ENCODE measurements around the gene ITGA3. TPM values are rescaled to one million over a fixed set of nuclear protein-coding genes. Genes with fewer than 3 reads are reported as not detected.

The ITGA3 gene
- total and polyA plus RNA-seq, 4 donors, result 23.4 to 34.4 (median 25.9) TPM

- Histone ChIP-seq H3K36me3 (ENCODE audit: control insufficient read depth, insufficient read depth, low read length) (peaks cover 87% of the 10 kb centered on the region), H3K27ac (ENCODE audit: low read depth, low read length) (no peak overlapping the region), H3K9me3 (ENCODE audit: control insufficient read depth, insufficient read depth, low read length) (no peaks in the 10 kb centered on the region), H3K4me3 (ENCODE audit: low read depth, low read length) (no peak overlapping the region), H3K4me1 (ENCODE audit: control insufficient read depth, insufficient read depth, low read length) (peaks cover 10% of the 10 kb centered on the region), H3K27me3 (ENCODE audit: control insufficient read depth, insufficient read depth, low read length) (no peaks in the 10 kb centered on the region)
- WGBS (ENCODE audit: insufficient coverage), result 82% methylated on average over 9 of the region's 11 CpGs
- no peak for DNase-seq (ENCODE audit: low read depth in 4 of 6, low spot score in 6 of 6)
These were observed 80.3 kb downstream of the ITGA3 start for GRCh38 chr17:50136096-50136687.

DNA sequence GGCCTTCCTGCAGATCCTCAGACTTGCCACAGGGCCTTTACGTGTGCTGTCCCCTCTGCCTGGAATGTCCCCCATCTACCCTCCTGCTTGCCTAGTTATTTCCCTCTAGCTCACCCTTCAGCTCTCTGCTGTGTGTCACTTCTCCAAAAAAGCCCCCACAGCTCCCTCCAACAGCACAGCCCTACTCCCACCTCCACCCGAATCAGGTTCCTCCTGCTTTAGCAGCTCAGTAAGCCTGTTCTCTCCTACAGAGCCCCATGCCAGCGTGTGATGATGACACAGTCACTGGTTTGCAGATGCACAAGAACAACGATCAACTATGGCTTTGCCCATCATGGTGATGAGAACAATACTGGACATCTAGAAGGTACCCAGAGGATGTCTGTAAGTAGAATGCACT is 81.1 kb downstream of the ITGA3 start:
- H3K4me3 ChIP-seq (ENCODE audit: low read depth, low read length), result no peak overlapping the region
- peaks cover 10% of the 10 kb centered on the region for H3K4me1 ChIP-seq (ENCODE audit: control insufficient read depth, insufficient read depth, low read length)
- H3K27me3 ChIP-seq (ENCODE audit: control insufficient read depth, insufficient read depth, low read length), result no peaks in the 10 kb centered on the region
- no peak for DNase-seq (ENCODE audit: low read depth in 4 of 6, low spot score in 6 of 6)
- no peak overlapping the region for H3K27ac ChIP-seq (ENCODE audit: low read depth, low read length)
- WGBS (ENCODE audit: insufficient coverage), result 94% methylated on average over 4 of the region's 4 CpGs
- H3K36me3 ChIP-seq (ENCODE audit: control insufficient read depth, insufficient read depth, low read length), result peaks cover 96% of the 10 kb centered on the region
- no peaks in the 10 kb centered on the region for H3K9me3 ChIP-seq (ENCODE audit: control insufficient read depth, insufficient read depth, low read length)

DNA sequence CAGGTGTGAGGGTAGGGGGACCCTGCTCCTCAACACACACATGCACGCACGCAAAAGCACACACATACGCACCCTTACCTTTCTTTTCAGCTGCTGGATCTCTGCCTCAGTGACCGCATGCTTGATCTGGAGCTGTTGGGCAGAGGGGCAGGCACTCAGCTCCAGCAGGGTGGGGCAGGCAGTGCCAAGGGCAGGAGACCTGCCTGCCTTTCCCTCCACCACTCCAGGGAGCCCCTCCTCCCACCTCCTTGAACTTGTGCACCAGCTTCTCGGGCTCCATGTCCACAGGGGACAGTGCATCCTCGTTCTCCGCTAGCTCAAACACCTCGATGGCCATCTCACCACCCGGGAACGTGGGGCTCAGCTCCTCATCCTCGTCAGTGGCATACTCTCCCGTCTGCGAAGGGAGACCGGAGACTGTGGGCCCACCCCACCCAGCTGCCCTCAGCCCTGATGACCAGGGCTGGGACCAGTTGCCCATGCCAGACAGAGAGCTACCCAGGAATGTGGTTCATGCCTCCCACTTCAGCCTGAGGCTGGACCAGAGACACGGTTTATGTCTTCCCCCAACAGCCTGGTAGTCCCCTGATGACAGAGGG is 83.4 kb downstream of the ITGA3 start:
- H3K4me1 ChIP-seq (ENCODE audit: control insufficient read depth, insufficient read depth, low read length), result peaks cover 18% of the 10 kb centered on the region
- no peak overlapping the region for H3K4me3 ChIP-seq (ENCODE audit: low read depth, low read length)
- peaks cover 99% of the 10 kb centered on the region for H3K36me3 ChIP-seq (ENCODE audit: control insufficient read depth, insufficient read depth, low read length)
- no peak for DNase-seq (ENCODE audit: low read depth in 4 of 6, low spot score in 6 of 6)
- H3K27me3 ChIP-seq (ENCODE audit: control insufficient read depth, insufficient read depth, low read length), result no peaks in the 10 kb centered on the region
- no peak overlapping the region for H3K27ac ChIP-seq (ENCODE audit: low read depth, low read length)
- no peaks in the 10 kb centered on the region for H3K9me3 ChIP-seq (ENCODE audit: control insufficient read depth, insufficient read depth, low read length)
- 91% methylated on average over 15 of the region's 15 CpGs for WGBS (ENCODE audit: insufficient coverage)

Other genes starting within 250 kb of the ITGA3 start
- gene TAC4, start 208.0 kb upstream of the ITGA3 start, total RNA-seq, result not detected
- gene TAC4, start 208.0 kb upstream of the ITGA3 start, polyA plus RNA-seq (ENCODE audit: insufficient read length in 2 of 2), result under 1 TPM in 1 of 2 donors, not detected in 1; 0.35 TPM
- not detected for gene DLX4, start 86.9 kb upstream of the ITGA3 start, total RNA-seq
- gene DLX4, start 86.9 kb upstream of the ITGA3 start, polyA plus RNA-seq (ENCODE audit: insufficient read length in 2 of 2), result under 1 TPM in 1 of 2 donors, not detected in 1; 0.42 TPM
- under 1 TPM in 1 of 2 donors, not detected in 1; 0.44 TPM for gene DLX3, start 60.9 kb upstream of the ITGA3 start, total RNA-seq
- gene DLX3, start 60.9 kb upstream of the ITGA3 start, polyA plus RNA-seq (ENCODE audit: insufficient read length in 2 of 2), result under 1 TPM; 0.10 to 0.39 TPM
- gene PDK2, start 39.2 kb downstream of the ITGA3 start, total RNA-seq, result 10 to 100 TPM; 14.7 to 32.6 TPM
- gene PDK2, start 39.2 kb downstream of the ITGA3 start, polyA plus RNA-seq (ENCODE audit: insufficient read length in 2 of 2), result 10 to 100 TPM; 52.8 to 56.1 TPM
- gene SAMD14, start 74.0 kb downstream of the ITGA3 start, total RNA-seq, result 10 to 100 TPM; 13.2 to 14.6 TPM
- gene SAMD14, start 74.0 kb downstream of the ITGA3 start, polyA plus RNA-seq (ENCODE audit: insufficient read length in 2 of 2), result 10 to 100 TPM; 79.3 to 91.6 TPM
- gene PPP1R9B, start 94.6 kb downstream of the ITGA3 start, total RNA-seq, result 10 to 100 TPM; 23.7 to 40.8 TPM
- 100 to 1,000 TPM; 102 TPM for gene PPP1R9B, start 94.6 kb downstream of the ITGA3 start, polyA plus RNA-seq (ENCODE audit: insufficient read length in 2 of 2)
- gene SGCA, start 109.9 kb downstream of the ITGA3 start, total RNA-seq, result under 1 TPM; 0.72 to 0.99 TPM
- gene SGCA, start 109.9 kb downstream of the ITGA3 start, polyA plus RNA-seq (ENCODE audit: insufficient read length in 2 of 2), result 1 to 10 TPM; 1.4 to 3.0 TPM
- 1,000 to 10,000 TPM; 1,525 to 2,315 TPM for gene COL1A1, start 145.5 kb downstream of the ITGA3 start, total RNA-seq
- gene COL1A1, start 145.5 kb downstream of the ITGA3 start, polyA plus RNA-seq (ENCODE audit: insufficient read length in 2 of 2), result 1,000 to 10,000 TPM in 1 of 2 donors, 100 to 1,000 TPM in 1; 586 to 1,058 TPM
- 1 to 10 TPM; 1.2 to 3.3 TPM for gene TMEM92, start 218.4 kb downstream of the ITGA3 start, total RNA-seq
- gene TMEM92, start 218.4 kb downstream of the ITGA3 start, polyA plus RNA-seq (ENCODE audit: insufficient read length in 2 of 2), result 1 to 10 TPM in 1 of 2 donors, under 1 TPM in 1; 0.49 to 3.0 TPM

Measured in spinal cord (tissue), 10 donors.